HepG2 (cell line): ENCODE results near the gene STK39. TPM values are rescaled to one million over a fixed set of nuclear protein-coding genes. Genes with fewer than 3 reads are reported as not detected.
"Not testable (repeated sequence)": the region's sequence is repeated elsewhere in the genome, so short reads cannot be mapped to it uniquely, and the experiment has no call there.

Experiments used
- ATAC-seq: fragments of 200-7000 bp; cut with Tn5 transposase; 3 replicates; pipeline ENCODE4 v1.9.1; 2020; ENCODE audit warnings: mild to moderate bottlenecking, moderate library complexity
- BruUV-seq: library from RNA; stranded (reverse); fragments of 400-500 nt; replicated peaks from 2 replicates; lab custom pipeline; 2021; lab: Mats Ljungman, UMichigan
- CTCF ChIA-PET: fragments of 300-600 bp; formaldehyde crosslinking; extraction: SDS; loops from one replicate; lab custom pipeline; 2021; ENCODE audit warnings: low total read pairs, inconsistent platforms, low intra/inter-chr PET ratio; lab: Yijun Ruan, JAX
- POLR2A ChIA-PET: fragments of 350-600 bp; sonication (Branson Sonifier 250); formaldehyde crosslinking; loops from one replicate; lab custom pipeline; 2020; ENCODE audit warnings: antibody characterized with exemption, inconsistent platforms; lab: Yijun Ruan, JAX
- DNase-seq: peaks from one replicate; pipeline ENCODE4 v3.0.0-alpha.2; 2015; ENCODE audit warnings: low spot score
- FAIRE-seq: peaks from 3 replicates; lab custom pipeline; 2011; peaks lifted over from hg19 to GRCh38; lab: Jason Lieb, UNC
- H2AFZ ChIP-seq: one replicate; pipeline ENCODE4 v1.6.1; 2011; ENCODE audit warnings: low read length, inconsistent platforms
- H3K27ac ChIP-seq: fragments of 300-600 bp; 3 replicates; pipeline ENCODE4 v1.8.0; 2011; ENCODE audit warnings: mixed run types, mild to moderate bottlenecking, mixed read lengths, low read length, inconsistent platforms; ENCODE audit not compliant: insufficient read depth; ENCODE audit errors: extremely low read length
- H3K27me3 ChIP-seq, 2 experiments: fragments of 200-600 bp in 1 of 2; 2 replicates in 1 of 2; 3 replicates in 1 of 2; pipeline versions ENCODE4 v1.6.0 to v1.8.0; 2011; ENCODE audit warnings: low read length in 2 of 2, mild to moderate bottlenecking in 2 of 2, moderate library complexity in 2 of 2, inconsistent platforms in 1 of 2; ENCODE audit not compliant: insufficient read depth in 2 of 2, control insufficient read depth in 1 of 2
- H3K36me3 ChIP-seq, 2 experiments: fragments of 200-600 bp in 1 of 2; replicated peaks in 1 of 2; 2 replicates in 1 of 2; 3 replicates in 1 of 2; pipeline versions ENCODE4 v1.5.1 to v1.8.0; 2011; ENCODE audit warnings: low read length in 2 of 2, inconsistent platforms in 1 of 2; ENCODE audit not compliant: insufficient read depth in 2 of 2, control insufficient read depth in 1 of 2
- H3K4me1 ChIP-seq: 2 replicates; pipeline ENCODE4 v1.5.1; 2012; ENCODE audit warnings: low read length, inconsistent platforms; ENCODE audit not compliant: insufficient read depth
- H3K4me2 ChIP-seq: 2 replicates; pipeline ENCODE4 v1.6.0; 2011; ENCODE audit warnings: low read depth, low read length, inconsistent platforms
- H3K4me3 ChIP-seq, 3 experiments: fragments of 200-600 bp in 1 of 3; sonication (generic), shearing (Covaris generic) in 1 of 3; replicated peaks in 1 of 3; 2 replicates each; pipeline ENCODE4 v1.5.1; 2011 to 2016; ENCODE audit warnings: low read length in 3 of 3, inconsistent platforms in 2 of 3, low read depth in 2 of 3, mild to moderate bottlenecking in 2 of 3, control low read depth in 1 of 3, mixed read lengths in 1 of 3; ENCODE audit not compliant: insufficient read depth in 1 of 3
- H3K79me2 ChIP-seq: one replicate; pipeline ENCODE4 v1.6.1; 2011; ENCODE audit warnings: low read length, inconsistent platforms; ENCODE audit not compliant: insufficient read depth
- H3K9ac ChIP-seq: 2 replicates; pipeline ENCODE4 v1.6.0; 2011; ENCODE audit warnings: mild to moderate bottlenecking, low read depth, low read length, inconsistent platforms; ENCODE audit not compliant: insufficient read depth
- H3K9me3 ChIP-seq: 2 replicates; pipeline ENCODE4 v1.5.1; 2012; ENCODE audit warnings: mild to moderate bottlenecking, low read length
- H4K20me1 ChIP-seq: 2 replicates; pipeline ENCODE4 v1.6.0; 2011; ENCODE audit warnings: inconsistent platforms, mild to moderate bottlenecking, low read length, moderate library complexity; ENCODE audit not compliant: insufficient read depth
- JDP2 ChIP-seq: sonication (generic); formaldehyde crosslinking; IDR thresholded peaks from 2 replicates; pipeline ENCODE4 v1.8.1; 2022; ENCODE audit warnings: missing genetic modification reagents, borderline replicate concordance
- JUND ChIP-seq: sonication (generic); formaldehyde crosslinking; IDR thresholded peaks from 2 replicates; pipeline ENCODE4 v1.8.0; 2022; ENCODE audit warnings: mild to moderate bottlenecking, missing genetic modification reagents
- MAF1 ChIP-seq: sonication (generic); formaldehyde crosslinking; IDR thresholded peaks from 2 replicates; pipeline ENCODE4 v1.5.0; 2020; ENCODE audit warnings: missing genetic modification reagents, borderline replicate concordance
- NONO ChIP-seq, 2 experiments: fragments of 450-650 bp in 1 of 2; sonication (generic) in 1 of 2; formaldehyde crosslinking in 1 of 2; IDR thresholded peaks in 1 of 2; conservative IDR thresholded peaks in 1 of 2; 2 replicates each; pipeline versions ENCODE4 v1.6.1 to v1.8.0; 2017 to 2022; ENCODE audit warnings: mild to moderate bottlenecking in 1 of 2, missing genetic modification reagents in 1 of 2, moderate library complexity in 1 of 2
- RBM39 ChIP-seq: fragments of 200-400 bp; formaldehyde crosslinking; IDR thresholded peaks from one replicate; pipeline ENCODE4 v1.6.1; 2018; ENCODE audit warnings: antibody characterized with exemption, mild to moderate bottlenecking, low read depth, low read length; ENCODE audit not compliant: poor library complexity, severe bottlenecking
- SPEN ChIP-seq: sonication (generic); formaldehyde crosslinking; IDR thresholded peaks from 2 replicates; pipeline ENCODE4 v1.5.1; 2020; ENCODE audit warnings: low read depth, mild to moderate bottlenecking, missing genetic modification reagents
- SRSF1 ChIP-seq: fragments of 200-400 bp; formaldehyde crosslinking; optimal IDR thresholded peaks from 2 replicates; pipeline ENCODE3; 2017; ENCODE audit warnings: mild to moderate bottlenecking, low read depth, low read length, moderate library complexity
- THAP11 ChIP-seq: IDR thresholded peaks from 2 replicates; pipeline ENCODE4 v1.6.1; 2016; ENCODE audit warnings: missing biosample characterization, missing genetic modification reagents
- THYN1 ChIP-seq: sonication (generic); formaldehyde crosslinking; IDR thresholded peaks from 2 replicates; pipeline ENCODE4 v1.8.1; 2023; ENCODE audit warnings: low read depth, mild to moderate bottlenecking, moderate library complexity, missing genetic modification reagents, borderline replicate concordance
- ZFP62 ChIP-seq: sonication (generic); formaldehyde crosslinking; IDR thresholded peaks from 2 replicates; pipeline ENCODE4 v1.4.0; 2020; ENCODE audit warnings: missing genetic modification reagents
- ZNF513 ChIP-seq: sonication (generic); formaldehyde crosslinking; conservative IDR thresholded peaks from 2 replicates; pipeline ENCODE4 v1.5.0; 2020; ENCODE audit warnings: missing genetic modification reagents
- ZNF547 ChIP-seq: sonication (generic); formaldehyde crosslinking; IDR thresholded peaks from 2 replicates; pipeline ENCODE4 v1.5.1; 2020; ENCODE audit warnings: mild to moderate bottlenecking, missing genetic modification reagents
- ZNF605 ChIP-seq: sonication (generic); formaldehyde crosslinking; IDR thresholded peaks from 2 replicates; pipeline ENCODE4 v1.8.0; 2022; ENCODE audit warnings: mild to moderate bottlenecking, missing genetic modification reagents
- WGBS: methylation state at CpG from one replicate; pipeline ENCODE4 v1.1.6; 2017; ENCODE audit warnings: low lambda C conversion rate; 5-methylcytosine and 5-hydroxymethylcytosine counted together
- in situ Hi-C: cut with HindIII; loops from 2 replicates; pipeline ENCODE4 v1.10.0; 2017; ENCODE audit warnings: low pct_unique_long_range_greater_than_20kb; ENCODE audit not compliant: extremely low pct_ligation_motif_present
- intact Hi-C: fragments of 100-400 bp; cut with micrococcal nuclease; formaldehyde crosslinking; loops from one replicate; pipeline ENCODE4 v1.10.0; 2022; ENCODE audit not compliant: unreplicated experiment
- polyA plus RNA-seq, 8 experiments: library from polyadenylated mRNA; depleted of rRNA in 3 of 8; stranded (reverse) in 7 of 8; unstranded in 1 of 8; fragments of >200 nt; fragmentation: Illumina TruSeq in 4 of 8; extraction: Trizol in 4 of 8; gene quantifications; 2 replicates each; pipeline versions ENCODE4 v1.2.1 to v1.2.3, GENCODE V29; 2011 to 2016; ENCODE audit warnings: low read depth in 4 of 8, missing spikeins in 1 of 8, mixed read lengths in 1 of 8; ENCODE audit not compliant: insufficient read depth in 1 of 8
- total RNA-seq, 5 experiments: library from RNA; depleted of rRNA; stranded (reverse); fragments of >200 nt; fragmentation: Illumina TruSeq; extraction: Trizol; gene quantifications; 2 replicates each; pipeline ENCODE4 v1.2.3, GENCODE V29; 2016; ENCODE audit warnings: low read depth in 1 of 5
- TF ChIP-seq, protein P1 (sequence below): sonication (generic); formaldehyde crosslinking; IDR thresholded peaks from 2 replicates; pipeline ENCODE4 v1.5.0; 2020; ENCODE audit warnings: mild to moderate bottlenecking, missing genetic modification reagents, borderline replicate concordance

STK39 gene
- total and polyA plus RNA-seq, 2 of the 13 experiments (the other 11 are each of a cell fraction or from before 2014, with no cell fraction given) = 27.3 to 38.4 TPM

- TF ChIP-seq ZNF547 (CRISPR knock-in tag) (no peak), JDP2 (CRISPR knock-in tag) (no peak)
These were observed 163.1 kb downstream of the STK39 start (continued) for GRCh38 chr2:168084288-168084687.

DNA sequence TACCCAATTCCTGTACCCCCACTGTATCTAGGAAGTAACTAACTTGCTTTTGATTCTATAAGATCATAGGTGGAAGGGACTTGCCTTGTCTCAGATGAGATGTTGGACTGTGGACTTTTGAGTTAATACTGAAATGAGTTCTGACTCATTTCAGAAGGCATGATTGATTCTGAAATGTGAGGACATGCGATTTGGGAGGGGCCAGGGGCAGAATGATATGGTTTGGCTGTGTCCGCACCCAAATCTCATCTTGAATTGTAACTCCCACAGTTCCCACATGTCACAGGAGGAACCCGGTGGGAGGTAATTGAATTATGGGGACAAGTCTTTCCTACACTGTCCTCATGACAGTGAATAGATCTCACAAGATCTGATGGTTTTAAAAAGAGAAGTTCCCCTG lies 165.9 kb downstream of the STK39 start:
- H3K4me3 ChIP-seq, H4K20me1 ChIP-seq, H3K79me2 ChIP-seq, H3K4me2 ChIP-seq, FAIRE-seq, H3K36me3 ChIP-seq, DNase-seq, ATAC-seq, in situ Hi-C loops, H3K27me3 ChIP-seq, H3K9ac ChIP-seq, intact Hi-C loops, BruUV-seq, POLR2A ChIA-PET, CTCF ChIA-PET, H3K9me3 ChIP-seq, H2AFZ ChIP-seq, H3K27ac ChIP-seq, H3K4me1 ChIP-seq: not testable (repeated sequence)
- 98% methylated on average over 3 of the region's 3 CpGs for WGBS

GRCh38 chr2:168079236-168079635 lies 168.2 kb downstream of the STK39 start:
- Histone ChIP-seq H3K27ac (no peak overlapping the region), H3K27me3 (no peaks in the 10 kb centered on the region), H3K4me2 (no peak overlapping the region), H3K36me3 (peaks cover 2 to 15% of the 10 kb centered on the region in 2 experiments; a peak in 3 of 5 replicates), H3K4me1 (no peaks in the 10 kb centered on the region), H4K20me1 (no peaks in the 10 kb centered on the region), H3K4me3 (no peak overlapping the region), H3K79me2 (no peaks in the 10 kb centered on the region), H3K9ac (no peak overlapping the region), H3K9me3 (no peaks in the 10 kb centered on the region), H2AFZ (no peak overlapping the region)
- ChIA-PET POLR2A (no interaction called here), CTCF (no interaction called here)
- in situ Hi-C loops = no loop called here
- WGBS = 97% methylated on average over 3 of the region's 3 CpGs
- ATAC-seq (no peak; the same call in 2 of the 3 replicates), DNase-seq (no peak), FAIRE-seq (no peak)
- BruUV-seq = no TSS peak
- intact Hi-C loops = no loop called here
- TF ChIP-seq, protein P1, sequence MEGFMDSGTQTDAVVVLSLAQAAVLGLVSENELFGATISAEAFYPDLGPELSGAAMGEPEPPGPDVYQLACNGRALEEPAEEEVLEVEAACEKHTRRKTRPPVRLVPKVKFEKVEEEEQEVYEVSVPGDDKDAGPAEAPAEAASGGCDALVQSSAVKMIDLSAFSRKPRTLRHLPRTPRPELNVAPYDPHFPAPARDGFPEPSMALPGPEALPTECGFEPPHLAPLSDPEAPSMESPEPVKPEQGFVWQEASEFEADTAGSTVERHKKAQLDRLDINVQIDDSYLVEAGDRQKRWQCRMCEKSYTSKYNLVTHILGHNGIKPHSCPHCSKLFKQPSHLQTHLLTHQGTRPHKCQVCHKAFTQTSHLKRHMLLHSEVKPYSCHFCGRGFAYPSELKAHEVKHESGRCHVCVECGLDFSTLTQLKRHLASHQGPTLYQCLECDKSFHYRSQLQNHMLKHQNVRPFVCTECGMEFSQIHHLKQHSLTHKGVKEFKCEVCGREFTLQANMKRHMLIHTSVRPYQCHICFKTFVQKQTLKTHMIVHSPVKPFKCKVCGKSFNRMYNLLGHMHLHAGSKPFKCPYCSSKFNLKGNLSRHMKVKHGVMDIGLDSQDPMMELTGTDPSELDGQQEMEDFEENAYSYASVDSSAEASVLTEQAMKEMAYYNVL (CRISPR knock-in tag) = no peak
- TF ChIP-seq SPEN (no peak), SRSF1 (no peak), NONO (IDR thresholded peaks at IDR 0.05) (no peak), NONO (CRISPR knock-in tag; conservative IDR thresholded peaks at IDR 0.05) (no peak), THYN1 (CRISPR knock-in tag) (no peak), MAF1 (CRISPR knock-in tag) (no peak), JUND (CRISPR knock-in tag) (no peak), ZFP62 (CRISPR knock-in tag) (no peak), RBM39 (no peak), ZNF513 (no peak), THAP11 (no peak), ZNF605 (no peak)
